ENCODE results near the gene CSNK2A3.
A peak's percentile ranks its signal among the peaks of the same experiment; 100 is the strongest.

CSNK2A3 gene

DNA sequence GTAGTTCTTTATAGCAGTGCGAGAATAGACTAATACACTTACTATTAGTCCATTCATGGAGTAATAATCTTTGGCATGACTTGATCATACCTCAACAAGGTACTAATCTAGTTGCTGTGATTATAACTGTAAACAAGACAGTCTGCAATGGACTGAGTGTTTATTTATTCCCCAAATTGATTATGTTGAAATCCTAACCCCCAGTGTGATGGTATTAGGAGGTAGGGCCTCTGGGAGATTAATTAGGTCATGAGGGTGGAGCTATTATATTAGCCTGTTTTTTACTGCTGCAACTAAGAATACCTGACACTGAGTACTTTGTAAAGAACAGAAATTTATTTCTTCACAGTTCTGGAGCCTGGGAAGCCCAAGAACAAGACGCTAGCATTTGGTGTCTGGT lies 30.9 kb upstream of the CSNK2A3 start:
- H2AFZ ChIP-seq (ENCODE audit: low read length) = no peak overlapping the region
- H3K36me3 ChIP-seq (replicated peaks in 1 of 2; ENCODE audit: control insufficient read depth in 2 of 2, insufficient read depth in 2 of 2, low read length in 2 of 2) = no peaks in the 10 kb centered on the region
- no peak overlapping the region for H3K14ac ChIP-seq (ENCODE audit: low read length)
- H3K9ac ChIP-seq (ENCODE audit: low read depth, low read length, poor library complexity) = no peak overlapping the region
- DNase-seq (ENCODE audit: low spot score) = no peak
- no peak overlapping the region for H3K4me3 ChIP-seq (ENCODE audit: low read length in 2 of 2)
- peaks cover 0 to 2% of the 10 kb centered on the region in 2 donors for H3K4me1 ChIP-seq (ENCODE audit: control insufficient read depth in 2 of 2, insufficient read depth in 1 of 2, low read depth in 1 of 2, low read length in 2 of 2)
- H3K9me3 ChIP-seq (replicated peaks in 1 of 2; ENCODE audit: control insufficient read depth in 2 of 2, insufficient read depth in 1 of 2, low read depth in 1 of 2, low read length in 2 of 2) = no peaks in the 10 kb centered on the region
- H3K27ac ChIP-seq (replicated peaks; ENCODE audit: low read length) = no peak overlapping the region
- H3K79me1 ChIP-seq (ENCODE audit: low read depth, low read length) = no peaks in the 10 kb centered on the region
- no CpG with 5 or more reads among the region's 2 CpGs for WGBS, 2 donors (ENCODE audit: extremely low coverage in 2 of 2, insufficient read length in 2 of 2, insufficient replicate concordance in 1 of 2)
- H2BK120ac ChIP-seq (ENCODE audit: low read depth, low read length) = no peak overlapping the region
- no peak overlapping the region for H2BK5ac ChIP-seq (ENCODE audit: low read length)
- no peak overlapping the region for H2BK15ac ChIP-seq (ENCODE audit: low read length)
- no peak overlapping the region for H4K91ac ChIP-seq (ENCODE audit: low read depth, low read length, poor library complexity)
- no peak overlapping the region for H3K4me2 ChIP-seq (ENCODE audit: insufficient read depth, low read length, poor library complexity, severe bottlenecking)
- H3K4ac ChIP-seq (ENCODE audit: low read length) = no peak overlapping the region
- no peaks in the 10 kb centered on the region for H3K27me3 ChIP-seq (ENCODE audit: control insufficient read depth in 3 of 3, insufficient read depth in 3 of 3, low read depth in 1 of 3, low read length in 3 of 3)
- no peak overlapping the region for H2BK12ac ChIP-seq (ENCODE audit: low read length)
- no peak overlapping the region for H3K23ac ChIP-seq (ENCODE audit: low read depth, low read length, poor library complexity)
- no peak overlapping the region for H4K8ac ChIP-seq (ENCODE audit: low read depth, low read length)
- no peak overlapping the region for H3K18ac ChIP-seq (ENCODE audit: low read length)
- H2AK5ac ChIP-seq (ENCODE audit: low read depth, low read length) = no peak overlapping the region

DNA sequence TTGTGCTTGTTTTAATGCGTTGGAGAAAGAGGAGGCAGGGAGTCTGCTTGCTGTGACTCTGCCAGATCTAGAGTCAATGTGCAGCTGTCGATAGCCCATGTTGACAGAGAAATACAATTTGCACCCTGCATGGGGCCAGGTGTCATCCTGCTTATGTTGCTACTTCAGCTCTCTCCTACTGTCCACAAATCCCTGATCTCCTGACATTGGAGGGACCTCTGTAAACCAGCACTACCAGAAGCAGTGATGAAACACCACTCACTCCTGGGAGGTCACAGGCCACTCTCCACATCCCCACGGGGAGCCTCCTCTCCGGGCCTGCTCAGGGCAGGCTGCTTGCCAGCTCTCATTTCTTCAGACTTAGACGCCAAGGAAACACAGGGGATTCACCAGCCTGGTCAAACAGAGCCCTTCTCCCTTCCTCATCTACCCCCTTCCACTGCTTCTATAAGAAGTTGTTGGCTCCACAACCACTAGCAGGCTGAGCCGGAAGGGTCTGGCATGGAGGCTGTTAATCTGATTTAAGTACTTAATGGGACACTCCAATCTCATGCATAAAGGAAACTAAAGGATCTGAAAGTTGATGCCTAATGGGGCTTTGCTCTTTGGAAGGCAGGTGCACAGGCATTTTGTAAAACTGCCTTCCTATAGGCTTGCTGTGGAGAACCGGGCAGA lies 29.9 kb upstream of the CSNK2A3 start:
- Histone ChIP-seq H3K36me3 (replicated peaks in 1 of 2; ENCODE audit: control insufficient read depth in 2 of 2, insufficient read depth in 2 of 2, low read length in 2 of 2) (no peaks in the 10 kb centered on the region), H3K4me1 (ENCODE audit: control insufficient read depth in 2 of 2, insufficient read depth in 1 of 2, low read depth in 1 of 2, low read length in 2 of 2) (peaks cover 0 to 2% of the 10 kb centered on the region in 2 donors), H3K4ac (ENCODE audit: low read length) (no peak overlapping the region), H3K23ac (ENCODE audit: low read depth, low read length, poor library complexity) (no peak overlapping the region), H3K9me3 (replicated peaks in 1 of 2; ENCODE audit: control insufficient read depth in 2 of 2, insufficient read depth in 1 of 2, low read depth in 1 of 2, low read length in 2 of 2) (no peaks in the 10 kb centered on the region), H3K18ac (ENCODE audit: low read length) (no peak overlapping the region), H3K4me3 (ENCODE audit: low read length in 2 of 2) (no peak overlapping the region), H2BK120ac (ENCODE audit: low read depth, low read length) (no peak overlapping the region), H2BK15ac (ENCODE audit: low read length) (no peak overlapping the region), H3K9ac (ENCODE audit: low read depth, low read length, poor library complexity) (no peak overlapping the region), H2AK5ac (ENCODE audit: low read depth, low read length) (no peak overlapping the region), H2AFZ (ENCODE audit: low read length) (no peak overlapping the region), H4K8ac (ENCODE audit: low read depth, low read length) (no peak overlapping the region), H4K91ac (ENCODE audit: low read depth, low read length, poor library complexity) (no peak overlapping the region), H2BK12ac (ENCODE audit: low read length) (no peak overlapping the region), H2BK5ac (ENCODE audit: low read length) (no peak overlapping the region), H3K79me1 (ENCODE audit: low read depth, low read length) (no peaks in the 10 kb centered on the region), H3K27ac (replicated peaks; ENCODE audit: low read length) (no peak overlapping the region), H3K14ac (ENCODE audit: low read length) (no peak overlapping the region), H3K27me3 (ENCODE audit: control insufficient read depth in 3 of 3, insufficient read depth in 3 of 3, low read depth in 1 of 3, low read length in 3 of 3) (no peaks in the 10 kb centered on the region), H3K4me2 (ENCODE audit: insufficient read depth, low read length, poor library complexity, severe bottlenecking) (no peak overlapping the region)
- 100% methylated on average over 1 of the region's 7 CpGs; no CpG with 5 or more reads in 1 of the 2 donors for WGBS, 2 donors (ENCODE audit: extremely low coverage in 2 of 2, insufficient read length in 2 of 2, insufficient replicate concordance in 1 of 2)
- DNase-seq (ENCODE audit: low spot score) = no peak

DNA sequence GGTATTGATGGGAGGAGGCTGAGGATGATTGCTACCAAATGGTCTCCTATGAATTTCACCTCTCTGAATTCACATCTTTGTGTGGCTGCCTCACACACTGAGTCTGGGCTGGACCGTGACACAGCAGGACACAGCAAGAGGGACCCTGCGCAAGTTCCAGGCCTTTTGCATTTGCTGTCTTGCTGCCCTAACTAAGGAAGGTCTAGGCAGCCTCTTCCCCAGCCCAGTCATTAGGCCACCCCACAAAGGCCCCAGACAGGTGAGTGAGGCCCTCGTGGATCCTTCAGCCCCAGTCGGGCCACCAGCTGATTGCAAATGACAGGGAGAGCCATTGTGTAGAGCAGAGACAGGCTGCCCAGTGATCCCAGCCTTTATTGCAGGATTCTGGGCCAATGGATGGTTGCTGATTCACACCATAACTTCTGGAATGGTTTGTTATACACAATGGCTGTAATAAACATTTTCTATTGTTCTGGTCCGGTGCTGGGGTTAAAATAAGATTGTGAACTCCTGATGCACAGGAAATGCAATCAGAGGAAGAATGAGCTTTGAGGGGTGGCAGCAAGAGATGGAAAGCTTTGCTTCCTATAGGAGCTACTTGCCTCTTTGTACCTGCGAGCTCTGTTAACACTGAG lies 28.5 kb upstream of the CSNK2A3 start:
- Histone ChIP-seq H4K8ac (ENCODE audit: low read depth, low read length) (no peak overlapping the region), H3K18ac (ENCODE audit: low read length) (no peak overlapping the region), H3K79me1 (ENCODE audit: low read depth, low read length) (no peaks in the 10 kb centered on the region), H2AK5ac (ENCODE audit: low read depth, low read length) (no peak overlapping the region), H2BK12ac (ENCODE audit: low read length) (no peak overlapping the region), H2BK5ac (ENCODE audit: low read length) (no peak overlapping the region), H2BK15ac (ENCODE audit: low read length) (no peak overlapping the region), H3K27ac (replicated peaks; ENCODE audit: low read length) (no peak overlapping the region), H3K4me3 (ENCODE audit: low read length in 2 of 2) (no peak overlapping the region), H3K9ac (ENCODE audit: low read depth, low read length, poor library complexity) (no peak overlapping the region), H4K91ac (ENCODE audit: low read depth, low read length, poor library complexity) (no peak overlapping the region), H2AFZ (ENCODE audit: low read length) (no peak overlapping the region), H2BK120ac (ENCODE audit: low read depth, low read length) (no peak overlapping the region), H3K4me2 (ENCODE audit: insufficient read depth, low read length, poor library complexity, severe bottlenecking) (no peak overlapping the region), H3K9me3 (replicated peaks in 1 of 2; ENCODE audit: control insufficient read depth in 2 of 2, insufficient read depth in 1 of 2, low read depth in 1 of 2, low read length in 2 of 2) (no peaks in the 10 kb centered on the region), H3K4me1 (ENCODE audit: control insufficient read depth in 2 of 2, insufficient read depth in 1 of 2, low read depth in 1 of 2, low read length in 2 of 2) (no peaks in the 10 kb centered on the region), H3K23ac (ENCODE audit: low read depth, low read length, poor library complexity) (no peak overlapping the region), H3K4ac (ENCODE audit: low read length) (no peak overlapping the region), H3K36me3 (replicated peaks in 1 of 2; ENCODE audit: control insufficient read depth in 2 of 2, insufficient read depth in 2 of 2, low read length in 2 of 2) (no peaks in the 10 kb centered on the region), H3K14ac (ENCODE audit: low read length) (no peak overlapping the region), H3K27me3 (ENCODE audit: control insufficient read depth in 3 of 3, insufficient read depth in 3 of 3, low read depth in 1 of 3, low read length in 3 of 3) (no peaks in the 10 kb centered on the region)
- DNase-seq (ENCODE audit: low spot score) = no peak
- no CpG with 5 or more reads among the region's 6 CpGs for WGBS, 2 donors (ENCODE audit: extremely low coverage in 2 of 2, insufficient read length in 2 of 2, insufficient replicate concordance in 1 of 2)

DNA sequence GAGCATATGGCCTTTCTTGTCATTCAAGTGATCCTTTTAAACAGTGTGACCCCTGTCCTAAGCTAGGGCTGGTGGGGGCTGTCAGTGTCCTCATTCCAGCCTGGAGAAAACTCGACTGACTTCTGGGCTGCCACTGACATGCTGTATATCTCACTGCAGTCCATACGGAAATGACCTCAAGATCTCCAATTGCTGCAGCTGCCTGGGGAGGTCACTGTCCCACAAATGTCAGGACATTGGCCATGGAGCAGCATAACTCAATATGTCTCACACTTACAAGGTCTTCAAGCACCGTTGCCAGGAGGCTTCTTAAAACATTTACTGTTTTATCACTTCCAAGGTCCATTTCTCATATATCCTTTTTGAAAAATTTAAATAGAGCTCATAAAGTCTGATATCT lies 27.8 kb upstream of the CSNK2A3 start:
- Histone ChIP-seq H4K91ac (ENCODE audit: low read depth, low read length, poor library complexity) (no peak overlapping the region), H3K18ac (ENCODE audit: low read length) (peak overlapping the region; percentile 49), H3K4ac (ENCODE audit: low read length) (no peak overlapping the region), H3K14ac (ENCODE audit: low read length) (no peak overlapping the region), H3K27me3 (ENCODE audit: control insufficient read depth in 3 of 3, insufficient read depth in 3 of 3, low read depth in 1 of 3, low read length in 3 of 3) (no peaks in the 10 kb centered on the region), H4K8ac (ENCODE audit: low read depth, low read length) (no peak overlapping the region), H3K79me1 (ENCODE audit: low read depth, low read length) (no peaks in the 10 kb centered on the region), H3K9ac (ENCODE audit: low read depth, low read length, poor library complexity) (no peak overlapping the region), H3K27ac (replicated peaks; ENCODE audit: low read length) (no peak overlapping the region), H2BK120ac (ENCODE audit: low read depth, low read length) (no peak overlapping the region), H3K4me3 (ENCODE audit: low read length in 2 of 2) (no peak overlapping the region), H3K4me2 (ENCODE audit: insufficient read depth, low read length, poor library complexity, severe bottlenecking) (no peak overlapping the region), H2BK15ac (ENCODE audit: low read length) (no peak overlapping the region), H2BK5ac (ENCODE audit: low read length) (no peak overlapping the region), H3K4me1 (ENCODE audit: control insufficient read depth in 2 of 2, insufficient read depth in 1 of 2, low read depth in 1 of 2, low read length in 2 of 2) (no peaks in the 10 kb centered on the region), H2BK12ac (ENCODE audit: low read length) (no peak overlapping the region), H3K36me3 (replicated peaks in 1 of 2; ENCODE audit: control insufficient read depth in 2 of 2, insufficient read depth in 2 of 2, low read length in 2 of 2) (no peaks in the 10 kb centered on the region), H2AFZ (ENCODE audit: low read length) (no peak overlapping the region), H3K9me3 (replicated peaks in 1 of 2; ENCODE audit: control insufficient read depth in 2 of 2, insufficient read depth in 1 of 2, low read depth in 1 of 2, low read length in 2 of 2) (no peaks in the 10 kb centered on the region), H3K23ac (ENCODE audit: low read depth, low read length, poor library complexity) (no peak overlapping the region), H2AK5ac (ENCODE audit: low read depth, low read length) (no peak overlapping the region)
- DNase-seq (ENCODE audit: low spot score) = no peak
- no CpG with 5 or more reads among the region's 3 CpGs for WGBS, 2 donors (ENCODE audit: extremely low coverage in 2 of 2, insufficient read length in 2 of 2, insufficient replicate concordance in 1 of 2)

Measured in neuronal stem cell (in vitro differentiated cells).